HG03442 (cell line): Measurements from ENCODE around the gene HELZ.
"Not testable (repeated sequence)": the region's sequence is repeated elsewhere in the genome, so short reads cannot be mapped to it uniquely, and the experiment has no call there.

Source experiments
- ATAC-seq: cut with Tn5 transposase; IDR thresholded peaks from one replicate; pipeline ENCODE4 v1.9.1; 2021; ENCODE audit warnings: mild to moderate bottlenecking, moderate library complexity; ENCODE audit not compliant: unreplicated experiment

HELZ gene, protein sequence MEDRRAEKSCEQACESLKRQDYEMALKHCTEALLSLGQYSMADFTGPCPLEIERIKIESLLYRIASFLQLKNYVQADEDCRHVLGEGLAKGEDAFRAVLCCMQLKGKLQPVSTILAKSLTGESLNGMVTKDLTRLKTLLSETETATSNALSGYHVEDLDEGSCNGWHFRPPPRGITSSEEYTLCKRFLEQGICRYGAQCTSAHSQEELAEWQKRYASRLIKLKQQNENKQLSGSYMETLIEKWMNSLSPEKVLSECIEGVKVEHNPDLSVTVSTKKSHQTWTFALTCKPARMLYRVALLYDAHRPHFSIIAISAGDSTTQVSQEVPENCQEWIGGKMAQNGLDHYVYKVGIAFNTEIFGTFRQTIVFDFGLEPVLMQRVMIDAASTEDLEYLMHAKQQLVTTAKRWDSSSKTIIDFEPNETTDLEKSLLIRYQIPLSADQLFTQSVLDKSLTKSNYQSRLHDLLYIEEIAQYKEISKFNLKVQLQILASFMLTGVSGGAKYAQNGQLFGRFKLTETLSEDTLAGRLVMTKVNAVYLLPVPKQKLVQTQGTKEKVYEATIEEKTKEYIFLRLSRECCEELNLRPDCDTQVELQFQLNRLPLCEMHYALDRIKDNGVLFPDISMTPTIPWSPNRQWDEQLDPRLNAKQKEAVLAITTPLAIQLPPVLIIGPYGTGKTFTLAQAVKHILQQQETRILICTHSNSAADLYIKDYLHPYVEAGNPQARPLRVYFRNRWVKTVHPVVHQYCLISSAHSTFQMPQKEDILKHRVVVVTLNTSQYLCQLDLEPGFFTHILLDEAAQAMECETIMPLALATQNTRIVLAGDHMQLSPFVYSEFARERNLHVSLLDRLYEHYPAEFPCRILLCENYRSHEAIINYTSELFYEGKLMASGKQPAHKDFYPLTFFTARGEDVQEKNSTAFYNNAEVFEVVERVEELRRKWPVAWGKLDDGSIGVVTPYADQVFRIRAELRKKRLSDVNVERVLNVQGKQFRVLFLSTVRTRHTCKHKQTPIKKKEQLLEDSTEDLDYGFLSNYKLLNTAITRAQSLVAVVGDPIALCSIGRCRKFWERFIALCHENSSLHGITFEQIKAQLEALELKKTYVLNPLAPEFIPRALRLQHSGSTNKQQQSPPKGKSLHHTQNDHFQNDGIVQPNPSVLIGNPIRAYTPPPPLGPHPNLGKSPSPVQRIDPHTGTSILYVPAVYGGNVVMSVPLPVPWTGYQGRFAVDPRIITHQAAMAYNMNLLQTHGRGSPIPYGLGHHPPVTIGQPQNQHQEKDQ (N-terminal part only)

DNA sequence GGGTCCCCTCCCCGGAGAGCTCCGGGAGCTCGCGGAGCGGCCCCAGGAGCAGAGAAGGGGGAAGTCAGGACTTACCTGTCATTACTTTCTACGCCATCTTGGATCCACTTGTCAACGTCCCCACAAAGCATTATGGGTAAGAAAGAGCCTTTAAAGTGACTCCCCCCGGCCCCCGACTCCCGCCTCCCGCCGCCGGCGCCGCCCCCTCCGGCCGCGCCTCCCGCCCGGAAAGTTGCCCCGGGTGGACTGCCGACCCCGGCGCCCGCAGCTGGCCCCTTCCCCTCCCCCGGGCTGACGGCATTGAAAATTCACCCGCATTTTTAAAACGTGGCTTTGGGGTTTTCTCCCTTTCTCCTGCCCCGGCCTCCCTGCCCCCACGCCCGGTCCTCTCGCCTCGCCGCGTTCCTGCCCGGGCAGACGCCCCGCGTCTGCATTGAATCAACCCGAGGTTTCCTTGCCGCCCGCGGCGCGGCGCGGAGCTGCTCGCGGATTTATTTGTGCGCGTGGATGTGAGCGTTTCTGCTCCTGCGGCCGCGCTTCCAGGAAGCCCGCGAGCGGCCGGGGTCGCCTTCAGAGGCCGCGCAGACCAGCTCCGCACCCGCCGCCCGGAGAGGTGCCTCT, at the start of gene HELZ:
TSS of gene HELZ (minus strand) at position 124 of the 621 bp plus-strand sequence. CDS start 26,392 bp downstream, outside the sequence.
- peak; percentile 49 for ATAC-seq

DNA sequence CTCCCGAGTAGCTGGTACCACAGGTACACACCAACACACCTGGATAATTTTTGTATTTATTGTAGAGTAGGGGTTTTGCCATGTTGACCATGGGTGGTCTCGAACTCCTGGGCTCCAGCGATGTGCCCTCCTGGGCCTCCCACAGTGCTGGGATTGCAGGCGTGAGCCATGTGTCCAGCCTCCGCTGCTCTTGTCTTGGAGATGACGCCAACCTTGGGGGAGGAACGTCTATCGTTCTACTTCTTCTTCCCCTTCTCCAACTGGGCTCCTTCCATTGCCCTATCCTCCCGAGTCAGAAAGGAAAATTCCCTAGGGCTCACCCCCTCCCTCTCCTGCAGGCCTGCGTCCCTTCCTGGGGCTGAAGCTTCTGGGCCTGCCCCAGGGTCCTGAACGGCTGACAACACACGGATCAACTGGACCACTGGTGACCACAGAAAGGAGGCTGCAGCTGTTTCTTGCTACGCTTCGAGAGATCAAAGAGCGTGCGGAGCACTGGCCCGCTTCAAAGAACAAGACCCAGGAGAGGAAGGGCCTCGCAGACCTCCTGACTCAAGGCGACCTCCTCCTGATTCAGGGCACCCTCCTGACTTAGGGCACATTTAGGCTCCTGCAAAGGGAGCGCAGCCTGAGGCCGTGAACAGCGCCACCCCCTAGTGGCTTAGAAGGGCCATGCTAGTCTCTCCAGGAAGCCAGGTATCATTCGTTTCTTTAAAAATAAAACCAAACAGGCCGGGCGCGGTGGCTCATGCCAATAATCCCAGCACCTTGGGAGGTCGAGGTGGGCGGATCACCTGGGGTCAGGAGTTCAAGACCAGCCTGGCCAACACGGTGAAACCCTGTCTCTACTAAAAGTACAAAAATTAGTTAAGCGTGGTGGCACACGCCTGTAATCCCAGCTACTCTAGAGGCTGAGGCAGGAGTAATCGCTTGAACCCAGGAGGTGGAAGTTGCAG, 48.5 kb upstream of the HELZ start:
- ATAC-seq = peak; percentile 79

DNA sequence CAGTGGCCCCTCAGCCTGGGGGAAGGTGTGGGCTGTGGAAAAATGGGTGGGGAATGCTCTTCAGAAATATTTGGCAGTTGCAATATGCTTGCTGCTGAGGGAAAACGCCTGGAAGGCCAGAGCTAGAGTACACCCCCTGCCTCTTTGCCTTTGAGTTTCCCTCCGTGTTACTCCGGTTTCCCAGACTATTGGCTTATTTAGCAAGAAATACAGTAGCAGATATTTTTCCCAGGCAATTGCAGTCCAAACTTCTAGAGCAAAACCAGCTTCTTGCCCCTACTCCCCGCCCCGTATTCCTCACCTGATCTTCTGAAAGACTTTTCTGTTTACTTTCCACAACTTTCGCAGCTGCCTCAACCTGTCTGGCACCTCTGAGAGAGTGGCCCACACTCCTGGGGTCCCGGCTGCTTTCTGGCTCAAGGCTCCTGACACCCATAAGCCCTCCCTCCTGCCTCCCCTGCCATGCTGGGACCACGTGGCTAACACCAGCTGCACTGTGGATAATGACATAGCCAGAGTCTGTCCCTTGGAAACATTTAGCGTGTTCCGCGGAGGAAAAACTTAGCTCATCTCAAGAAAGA, 45.8 kb upstream of the HELZ start:
- no peak for ATAC-seq

DNA sequence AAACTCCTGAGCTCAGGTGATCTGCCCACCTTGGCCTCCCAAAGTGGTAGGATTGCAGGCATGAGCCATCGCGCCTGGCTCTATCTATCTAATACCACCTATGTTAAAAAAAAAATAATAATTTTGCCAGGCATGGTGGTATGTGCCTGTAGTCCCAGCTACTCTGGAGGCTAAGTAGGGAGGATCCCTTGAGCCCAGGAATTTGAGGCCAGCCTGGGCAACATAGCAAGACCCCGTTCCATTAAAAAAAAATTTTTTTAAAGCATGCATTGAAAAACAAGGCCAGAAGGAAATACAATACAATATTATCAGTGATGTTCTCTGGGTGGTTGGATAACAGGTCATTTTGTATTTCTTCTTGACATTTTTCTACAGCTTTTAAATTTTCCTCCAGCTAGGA, 45.2 kb upstream of the HELZ start:
- no peak for ATAC-seq

DNA sequence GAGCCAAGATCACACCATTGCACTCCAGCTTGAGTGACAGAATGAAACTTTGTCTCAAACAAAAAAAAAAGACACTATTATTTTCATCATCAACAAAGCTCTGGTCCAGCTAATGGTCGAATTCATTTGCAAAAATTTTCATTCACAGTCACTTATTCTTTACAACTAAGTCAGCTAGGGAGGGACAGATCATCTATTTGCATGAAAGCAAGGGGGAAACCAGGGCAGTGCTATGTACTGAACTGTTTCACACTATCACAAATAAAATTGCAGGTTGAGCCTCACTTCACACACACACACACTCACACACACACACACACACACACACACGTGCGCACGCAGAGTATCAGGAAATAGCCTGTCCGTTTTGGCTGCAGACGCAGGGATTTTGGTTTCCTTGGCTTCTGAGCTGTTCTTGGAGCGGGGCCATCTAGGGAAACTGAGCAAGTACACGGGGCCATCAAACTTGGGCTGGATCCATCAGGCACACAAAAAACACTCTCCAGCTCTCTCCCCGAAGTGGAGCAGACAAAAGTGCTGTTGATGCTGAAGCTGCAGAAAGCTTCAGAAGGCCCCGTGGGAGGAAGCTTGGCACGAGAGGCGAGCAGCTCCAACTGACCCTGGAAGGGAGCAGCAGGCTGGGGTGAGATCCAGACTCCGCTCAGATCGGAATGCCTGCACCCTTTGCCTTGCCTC, 44.3 kb upstream of the HELZ start:
- ATAC-seq = no peak

DNA sequence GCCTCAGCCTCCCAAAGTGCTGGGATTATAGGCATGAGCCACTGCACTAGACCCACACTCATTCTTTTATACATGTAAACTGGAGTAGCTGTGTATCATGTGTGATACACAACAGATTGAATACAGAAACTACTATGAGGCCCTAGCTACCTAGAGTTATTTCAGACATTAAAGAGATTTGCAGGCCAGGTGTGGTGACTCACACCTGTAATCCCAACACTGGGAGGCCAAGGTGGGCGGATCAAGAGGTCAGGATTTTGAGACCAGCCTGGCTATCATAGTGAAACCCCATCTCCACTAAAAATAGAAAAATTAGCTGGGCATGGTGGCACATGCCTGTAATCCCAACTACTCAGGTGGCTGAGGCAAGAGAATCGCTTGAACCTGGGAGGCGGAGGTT, 41.8 kb upstream of the HELZ start:
- not testable (repeated sequence) for ATAC-seq

DNA sequence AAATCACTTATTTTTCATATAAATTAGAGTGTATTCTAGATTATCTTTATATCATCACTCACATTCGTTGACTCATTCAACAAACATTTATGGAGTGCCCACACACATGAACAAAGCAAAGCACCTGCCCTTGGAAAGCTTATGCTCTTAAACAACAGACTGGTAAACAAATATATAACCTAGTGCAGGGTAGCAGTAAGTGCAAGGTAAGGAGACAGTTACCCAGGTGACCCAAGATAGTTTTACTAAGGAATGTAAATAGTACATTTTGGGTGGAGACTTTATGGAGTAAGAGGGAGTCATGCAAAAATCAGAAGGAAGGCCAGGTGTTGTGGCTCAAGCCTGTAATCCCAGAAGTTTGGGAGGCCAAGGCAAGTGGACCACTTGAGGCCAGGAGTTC, 40.4 kb upstream of the HELZ start:
- ATAC-seq = no peak

DNA sequence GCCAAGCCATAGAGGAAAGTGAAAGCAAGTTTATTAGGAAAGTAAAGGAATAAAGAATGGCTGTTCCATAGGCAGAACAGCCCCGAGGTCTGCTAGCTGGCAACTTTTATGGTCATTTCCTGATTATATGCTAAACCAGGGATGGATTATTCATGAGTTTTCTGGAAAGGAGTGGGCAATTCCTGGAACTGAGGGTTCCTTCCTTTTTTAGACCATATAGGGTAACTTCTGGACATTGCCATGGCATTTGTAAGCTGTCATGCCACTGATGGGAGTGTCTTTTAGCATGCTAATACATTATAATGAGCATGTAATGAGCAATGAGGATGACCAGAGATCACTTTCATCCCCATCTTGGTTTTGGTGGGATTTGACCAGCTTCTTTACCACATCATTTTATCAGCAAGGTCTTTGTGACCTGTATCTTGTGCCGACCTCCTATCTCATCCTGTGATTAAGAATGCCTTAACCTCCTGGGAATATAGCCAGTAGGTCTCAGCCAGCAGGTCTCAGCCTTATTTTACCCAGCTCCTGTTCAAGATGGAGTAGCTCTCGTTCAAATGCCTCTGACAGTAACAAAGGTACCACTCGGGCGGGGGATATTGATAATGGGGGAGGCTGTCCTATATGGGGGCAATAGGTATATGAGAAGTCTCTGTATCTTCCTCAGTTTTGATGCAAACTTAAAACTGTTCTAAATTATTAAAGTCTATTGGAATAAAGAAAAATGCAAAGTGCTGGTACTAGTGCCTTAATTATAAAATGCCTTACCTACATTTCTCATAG, 38.9 kb upstream of the HELZ start:
- ATAC-seq = no peak

DNA sequence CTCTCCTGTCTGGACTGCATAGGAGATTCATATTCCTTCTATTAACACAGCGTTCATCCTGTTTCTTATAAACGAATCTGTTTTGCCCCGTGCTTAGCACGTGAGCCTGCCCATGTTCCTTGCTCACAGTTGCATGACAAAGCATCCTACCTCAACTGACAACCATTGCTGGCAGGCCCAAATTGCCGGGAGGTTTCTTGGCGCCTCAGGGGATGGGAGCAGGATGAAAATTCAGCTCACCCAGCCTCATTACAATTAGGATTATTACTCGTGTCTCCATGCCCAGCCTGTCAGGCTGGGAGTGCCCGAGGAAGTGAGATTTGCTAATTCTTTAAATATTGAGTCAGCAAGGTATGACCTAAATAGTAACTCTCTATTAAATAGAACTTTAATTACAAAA, 36.7 kb upstream of the HELZ start:
- no peak for ATAC-seq

DNA sequence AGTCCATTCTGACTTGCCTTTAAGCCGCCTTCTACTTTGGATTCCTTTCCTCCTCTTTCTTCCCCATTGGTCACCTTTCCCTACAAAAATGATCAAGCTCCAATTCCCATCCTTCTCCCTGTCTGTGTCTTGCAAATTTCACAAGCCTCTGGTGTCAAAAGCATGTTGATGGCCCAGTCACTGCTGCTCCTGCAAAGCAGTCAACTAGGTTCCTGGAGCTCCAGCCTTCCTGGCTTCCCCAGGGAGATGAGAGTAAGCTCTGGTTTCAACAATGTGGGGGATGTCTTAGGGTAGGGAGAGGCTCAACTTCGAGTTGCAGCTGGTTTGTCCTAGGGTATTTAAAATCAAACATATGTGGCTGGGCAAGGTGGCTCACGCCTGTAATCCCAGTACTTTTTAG, 36.1 kb upstream of the HELZ start:
- ATAC-seq = no peak

DNA sequence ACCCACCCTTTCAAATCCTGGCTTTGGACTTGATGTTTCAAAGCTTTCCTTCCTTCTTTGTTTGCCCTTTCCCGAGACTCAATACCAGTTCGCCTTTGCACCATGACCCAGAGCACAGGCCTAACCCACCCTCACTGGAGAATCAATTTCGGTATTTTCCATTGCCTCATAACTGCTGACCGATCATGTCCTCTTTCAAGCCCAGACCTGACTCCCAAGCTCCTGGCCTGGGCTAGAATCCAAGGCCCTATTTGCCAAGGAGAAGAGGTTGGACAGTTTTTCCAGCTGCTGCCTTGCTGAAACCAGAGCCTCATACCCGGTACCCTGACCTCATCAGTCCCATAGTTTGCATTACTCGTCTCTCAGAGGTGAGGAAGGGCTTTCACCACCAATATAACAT, 35.3 kb upstream of the HELZ start:
- no peak for ATAC-seq

DNA sequence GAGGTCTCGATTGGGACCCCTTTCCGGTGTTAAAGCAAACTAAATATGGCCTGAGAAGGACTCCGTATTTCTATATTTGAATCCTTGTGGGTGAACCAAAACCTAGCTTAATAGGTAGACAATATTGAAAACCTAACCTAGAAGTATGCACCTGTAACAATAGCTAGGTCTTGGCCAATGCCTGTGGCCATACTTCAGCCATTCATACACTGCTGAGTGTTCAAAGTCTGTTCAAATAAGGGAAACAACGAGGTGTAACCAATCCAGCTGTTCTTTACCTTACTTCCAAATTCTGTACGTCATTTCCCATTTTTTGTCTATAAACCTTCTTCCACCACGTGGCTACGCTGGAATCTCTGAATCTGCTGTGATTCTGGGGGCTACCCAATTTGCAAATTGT, 34.1 kb upstream of the HELZ start:
- ATAC-seq = no peak

DNA sequence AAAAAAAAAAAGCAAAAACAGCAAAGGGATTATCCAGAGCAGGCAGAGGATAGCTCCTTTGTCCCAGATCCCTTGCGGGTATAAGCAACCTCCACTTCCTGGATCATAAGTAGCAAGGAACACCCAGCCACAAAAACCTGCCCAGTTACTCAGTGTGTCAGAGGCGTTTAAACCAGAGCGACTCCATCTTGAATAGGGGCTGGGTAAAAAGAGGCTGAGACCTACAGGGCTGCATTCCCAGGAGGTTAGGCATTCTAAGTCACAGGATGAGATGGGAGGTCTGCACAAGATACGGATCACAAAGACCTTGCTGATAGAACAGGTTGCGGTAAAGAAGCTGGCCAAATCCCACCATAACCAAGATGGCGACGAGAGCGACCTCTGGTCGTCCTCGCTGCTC, 33.4 kb upstream of the HELZ start:
- no peak for ATAC-seq

DNA sequence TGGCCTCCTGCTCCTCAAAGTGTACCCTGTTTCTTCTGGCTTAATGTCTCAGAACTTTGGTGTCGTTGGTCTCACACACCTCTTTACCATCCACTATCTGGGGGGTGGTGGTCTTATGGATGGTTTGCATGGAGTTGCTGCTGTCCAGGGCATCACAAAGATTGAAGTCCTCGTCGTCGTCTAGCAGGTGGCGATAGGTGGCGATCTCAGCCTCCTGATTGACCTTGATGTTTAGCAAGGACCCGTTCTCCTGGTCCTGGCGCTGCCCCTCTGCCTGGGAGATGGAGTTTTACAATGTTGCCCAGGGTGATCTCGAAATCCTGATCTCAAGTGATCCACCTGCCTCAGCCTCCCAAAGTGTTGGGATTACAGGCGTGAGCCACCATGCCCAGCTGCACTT, 31.1 kb upstream of the HELZ start:
- ATAC-seq = no peak

DNA sequence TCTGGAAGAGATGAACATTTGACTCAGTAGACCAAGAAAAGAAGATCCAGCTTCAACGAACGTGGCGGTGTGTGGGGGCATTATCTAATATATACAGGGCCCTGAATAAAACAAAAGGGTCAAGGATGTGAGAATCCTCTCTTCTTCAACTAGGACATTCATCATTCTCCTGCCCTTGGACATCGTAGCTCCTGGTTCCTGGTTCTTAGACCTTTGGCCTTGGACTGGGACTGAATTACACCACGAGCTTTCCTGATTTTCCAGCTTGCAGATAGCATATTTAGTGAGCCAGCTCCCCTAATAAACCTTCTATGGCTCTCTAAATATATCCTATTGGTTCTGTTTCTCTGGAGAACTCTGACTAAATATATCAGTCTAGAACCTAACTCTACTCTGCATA, 29.5 kb upstream of the HELZ start:
- no peak for ATAC-seq

DNA sequence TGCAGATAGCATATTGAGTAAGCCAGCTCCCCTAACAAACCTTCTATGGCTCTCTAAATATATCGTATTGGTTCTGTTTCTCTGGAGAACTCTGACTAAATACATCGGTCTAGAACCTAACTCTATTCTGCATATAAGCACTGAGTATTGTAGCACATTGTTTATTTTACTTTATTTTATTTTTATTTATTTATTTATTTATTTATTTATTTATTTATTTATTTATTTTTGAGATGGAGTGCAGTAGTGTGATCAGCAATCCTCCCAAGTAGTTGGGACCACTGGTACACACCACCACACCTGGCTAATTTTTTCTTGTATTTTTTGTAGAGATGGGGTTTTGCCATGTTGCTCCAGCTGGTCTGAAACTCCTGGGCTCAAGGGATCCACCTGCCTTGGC, 28.9 kb upstream of the HELZ start:
- no peak for ATAC-seq

DNA sequence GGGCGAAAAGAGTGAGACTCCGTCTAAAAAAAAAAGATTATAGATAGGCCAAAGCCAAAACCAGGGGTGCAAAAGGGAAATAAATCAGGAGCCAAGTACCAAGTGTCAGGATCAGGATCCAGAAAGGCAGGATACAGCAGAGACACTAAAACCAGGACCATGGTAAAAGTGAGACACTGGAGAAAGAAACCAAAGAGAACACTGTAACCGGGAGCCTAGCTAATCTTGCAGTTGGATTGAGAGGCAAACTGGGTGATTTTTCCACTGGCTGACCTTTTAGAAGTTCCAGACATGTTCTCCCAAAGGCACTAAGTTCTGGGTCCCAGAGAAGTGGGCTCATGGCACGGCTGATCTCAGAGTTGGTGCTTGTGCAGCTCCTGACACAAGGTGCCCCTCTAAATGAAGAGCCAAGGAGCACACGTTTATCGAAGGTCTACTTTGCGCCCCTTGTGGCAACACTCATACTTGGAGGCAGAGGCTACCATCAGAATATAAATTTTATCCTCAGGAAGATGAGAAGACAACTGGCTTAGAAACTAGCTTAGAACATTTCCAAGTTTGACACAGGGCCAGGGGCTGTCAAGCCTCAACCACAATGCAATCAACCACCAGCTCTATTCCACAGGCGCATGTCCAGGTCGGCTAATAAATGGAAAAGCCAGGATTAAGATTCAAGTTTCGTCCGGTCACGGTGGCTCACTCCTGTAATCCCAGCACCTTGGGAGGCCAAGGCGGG, 27.5 kb upstream of the HELZ start:
- ATAC-seq = no peak
